ENCODE results near the gene GATD1.
A peak's percentile ranks its signal among the peaks of the same experiment; 100 is the strongest.

GATD1 gene

DNA sequence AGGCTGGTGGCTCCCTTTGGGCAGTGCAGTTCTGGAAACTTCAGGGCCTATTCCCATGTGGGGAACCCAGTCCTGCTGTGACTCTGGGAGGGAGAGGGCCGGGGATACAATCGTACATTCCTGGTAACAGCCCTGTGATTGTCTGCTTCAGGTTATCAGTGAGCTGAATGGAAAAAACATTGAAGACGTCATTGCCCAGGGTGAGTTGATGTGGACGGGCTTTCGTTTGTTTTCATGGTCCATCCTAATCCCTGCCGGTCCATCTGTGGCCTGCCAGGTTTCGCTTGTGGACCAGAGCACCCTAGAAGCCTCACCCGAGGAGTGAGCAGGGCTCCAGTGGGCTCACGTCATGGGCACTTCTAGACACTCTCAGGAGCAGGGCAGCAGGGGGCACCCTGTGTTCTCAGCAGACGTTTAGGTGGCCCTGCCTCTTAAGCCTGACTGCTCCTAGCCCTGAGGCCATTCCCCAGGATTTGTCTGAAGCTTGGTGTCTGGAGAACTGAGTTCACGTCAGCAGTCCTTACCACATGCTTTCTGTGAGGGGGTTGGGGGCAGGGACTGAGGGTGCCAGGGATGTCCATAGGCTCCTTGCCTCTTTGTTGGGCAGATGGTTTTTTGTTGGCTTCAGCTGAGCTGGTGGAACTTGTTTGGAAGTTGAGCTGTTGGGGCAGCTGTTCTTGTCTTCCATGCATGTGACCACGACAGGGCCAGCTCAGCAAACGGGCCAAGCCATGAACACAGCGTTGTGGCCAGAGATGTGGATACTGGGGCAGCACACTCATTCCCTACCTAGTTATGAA lies 34.4 kb upstream of the GATD1 start:
- no peak for DNase-seq

DNA sequence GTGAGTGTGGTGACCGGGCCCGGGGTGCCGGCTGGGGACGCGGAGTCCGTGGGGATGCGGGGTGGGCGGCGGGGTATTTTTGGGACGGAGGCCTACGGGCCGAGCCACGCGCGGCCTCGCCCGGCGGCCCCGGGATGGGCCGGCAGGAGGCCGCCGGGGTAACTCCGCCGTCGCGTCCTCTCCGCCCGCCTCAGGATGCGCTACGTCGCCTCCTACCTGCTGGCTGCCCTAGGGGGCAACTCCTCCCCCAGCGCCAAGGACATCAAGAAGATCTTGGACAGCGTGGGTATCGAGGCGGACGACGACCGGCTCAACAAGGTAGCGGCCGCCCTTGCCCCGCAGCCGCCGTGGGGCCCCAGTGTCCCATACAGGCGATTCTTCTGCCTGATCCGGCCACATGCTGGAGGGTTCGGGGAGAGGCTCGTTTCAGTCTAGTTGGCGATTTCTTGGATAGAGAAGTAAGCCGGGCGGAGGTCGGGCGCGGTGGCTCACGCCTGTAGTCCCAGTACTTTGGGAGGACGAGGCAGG lies 32.8 kb upstream of the GATD1 start:
- no peak for DNase-seq

DNA sequence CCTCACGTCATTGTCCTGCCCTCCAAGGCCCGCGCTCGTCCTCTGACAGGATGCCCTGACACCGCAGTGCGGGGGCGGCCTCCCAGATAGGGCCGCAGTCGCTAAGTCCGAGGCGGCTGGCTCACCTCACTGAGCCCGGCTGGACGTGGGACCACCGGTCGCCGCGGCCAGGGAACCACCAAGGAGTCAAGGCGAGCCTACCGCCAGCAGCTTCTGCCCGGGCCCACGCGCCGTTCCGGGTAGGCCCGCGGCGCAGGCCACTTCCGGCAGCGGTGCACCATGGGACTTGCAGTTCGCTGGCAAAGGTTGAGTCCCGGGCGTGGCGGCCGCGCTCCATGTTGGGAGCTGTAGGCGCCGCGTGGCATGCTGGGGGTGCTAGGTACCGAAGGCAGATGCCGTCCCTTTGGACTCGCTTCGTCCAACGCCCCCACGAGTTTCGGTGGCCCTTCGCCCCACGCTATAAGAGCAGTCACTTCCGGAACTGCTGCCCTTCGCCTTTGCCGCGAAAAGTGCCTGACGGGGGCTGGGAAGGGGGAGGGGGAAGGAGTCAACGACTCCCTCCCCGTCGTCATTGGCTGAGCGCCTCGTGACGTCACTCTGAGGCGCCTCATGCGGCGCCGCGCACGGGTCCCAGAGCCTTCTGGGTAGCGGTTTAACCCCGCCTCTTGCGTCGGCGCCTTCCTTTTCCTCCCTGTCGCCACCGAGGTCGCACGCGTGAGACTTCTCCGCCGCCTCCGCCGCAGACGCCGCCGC lies 32.2 kb upstream of the GATD1 start, which contains the start of gene RPLP2:
TSS of gene RPLP2 (plus strand) at position 681 of the 753 bp plus-strand sequence. CDS start 268 bp downstream, outside the sequence.
- peak; percentile 83 for DNase-seq

DNA sequence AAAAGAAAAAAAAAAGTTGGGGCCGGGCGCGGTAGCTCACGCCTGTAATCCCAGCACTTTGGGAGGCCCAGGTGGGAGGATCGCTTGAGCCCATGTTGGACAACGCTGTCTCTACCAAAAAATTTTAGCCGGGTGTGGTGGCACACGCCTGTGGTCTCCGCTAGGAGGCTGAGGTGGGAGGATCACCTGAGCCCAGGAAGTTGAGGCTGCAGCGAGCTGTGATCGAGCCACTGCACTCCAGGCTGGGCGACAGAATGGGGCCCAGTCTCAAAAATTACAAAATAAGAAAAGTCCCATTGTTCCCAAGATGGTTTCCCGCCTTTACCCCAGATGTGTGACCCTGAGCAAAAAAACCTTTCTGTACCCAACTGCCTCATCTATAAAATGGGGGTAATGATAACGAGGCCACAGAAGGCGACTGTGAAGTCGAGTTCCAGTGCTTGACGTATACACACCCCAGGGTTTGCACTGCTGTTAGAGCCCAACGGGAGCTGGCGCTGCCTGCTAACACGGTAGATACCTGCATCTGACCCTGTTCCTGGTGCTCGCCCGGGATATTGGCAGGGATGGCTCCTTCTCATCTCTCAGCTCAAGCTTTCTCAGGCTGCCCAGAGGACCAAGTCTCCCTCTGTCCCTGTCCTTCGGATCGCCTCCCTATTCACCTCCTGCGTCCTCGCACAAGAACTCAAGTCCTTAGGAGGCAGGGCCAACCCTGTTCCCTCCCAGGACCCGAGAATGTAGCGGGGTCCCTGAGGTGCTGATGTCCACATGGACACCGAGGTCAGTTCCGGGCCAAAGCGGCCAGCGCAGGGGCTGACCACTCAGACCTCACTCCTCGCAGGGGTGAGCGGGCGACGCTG lies 31.4 kb upstream of the GATD1 start:
- no peak for DNase-seq

DNA sequence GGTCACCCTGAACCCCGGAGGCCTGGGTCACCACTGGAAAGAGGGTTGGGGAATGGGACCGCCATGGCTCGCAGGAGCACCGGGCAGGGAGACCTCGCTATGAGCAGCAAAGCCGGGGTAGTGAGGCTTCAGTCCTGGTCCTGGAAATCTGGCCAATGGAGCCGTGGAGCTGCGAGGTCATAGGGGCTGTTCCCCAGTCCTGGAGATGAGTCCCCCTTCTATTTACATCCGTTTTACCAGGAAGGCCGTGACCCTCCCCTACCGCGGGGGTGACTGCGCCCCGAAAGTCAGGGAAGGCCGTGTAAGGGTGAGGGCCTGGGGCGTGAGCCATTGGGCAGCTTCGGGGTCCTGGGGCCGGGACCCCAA lies 27.3 kb upstream of the GATD1 start:
- DNase-seq, result no peak

DNA sequence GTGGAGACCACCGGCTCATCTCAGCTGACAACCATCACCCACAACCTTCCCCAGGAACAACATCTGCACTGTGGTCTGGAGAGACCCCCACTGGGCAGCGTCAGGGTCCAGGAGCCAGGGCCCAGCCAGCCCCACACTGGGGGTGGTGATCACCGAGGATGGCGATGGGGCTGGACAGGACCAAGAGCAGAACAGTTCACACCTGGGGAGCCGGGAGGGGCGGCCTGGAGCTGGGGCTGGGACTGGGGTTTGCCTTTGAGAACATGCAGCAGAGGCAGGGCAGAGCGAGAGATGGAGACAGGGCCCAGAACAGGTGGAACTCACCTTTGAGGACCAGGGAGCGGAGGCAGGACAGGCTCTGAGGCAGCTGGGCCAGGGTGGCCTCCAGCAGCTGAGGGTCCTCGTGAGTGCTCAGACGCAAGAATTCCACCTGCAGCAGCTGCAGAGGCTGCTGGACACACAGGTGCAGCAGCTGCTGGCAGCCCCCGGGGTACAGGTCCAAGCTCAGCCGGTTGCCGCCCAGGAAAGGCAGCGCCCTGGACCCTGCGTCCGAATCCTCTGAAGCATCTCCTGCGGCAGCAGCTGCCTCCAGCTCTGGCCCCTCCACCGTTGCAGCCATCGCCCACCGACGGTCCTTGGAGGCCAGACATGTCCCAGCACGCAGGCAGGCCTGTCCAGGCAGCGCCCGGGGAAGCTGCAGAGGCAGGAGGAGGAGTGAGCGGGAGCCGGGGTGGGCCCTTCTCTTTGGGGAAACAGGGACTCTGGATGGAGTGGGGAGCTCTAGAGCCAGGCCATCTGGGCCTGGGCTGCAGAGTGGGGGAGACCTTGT lies 26.7 kb upstream of the GATD1 start:
- DNase-seq, result no peak

DNA sequence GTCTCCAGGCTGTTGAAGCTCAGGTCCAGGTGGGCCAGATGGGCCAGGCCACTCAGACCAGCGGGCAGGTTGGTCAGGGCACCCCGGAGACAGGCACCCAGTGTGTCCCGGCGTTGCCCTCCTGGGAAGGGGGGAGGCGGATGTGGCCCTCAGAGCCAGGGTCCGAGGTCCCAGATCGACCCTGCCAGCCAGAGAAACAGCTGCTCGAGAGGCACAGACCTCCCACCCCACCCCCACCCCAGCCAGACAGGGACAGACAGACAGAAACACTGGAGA lies 26.1 kb upstream of the GATD1 start:
- no peak for DNase-seq

DNA sequence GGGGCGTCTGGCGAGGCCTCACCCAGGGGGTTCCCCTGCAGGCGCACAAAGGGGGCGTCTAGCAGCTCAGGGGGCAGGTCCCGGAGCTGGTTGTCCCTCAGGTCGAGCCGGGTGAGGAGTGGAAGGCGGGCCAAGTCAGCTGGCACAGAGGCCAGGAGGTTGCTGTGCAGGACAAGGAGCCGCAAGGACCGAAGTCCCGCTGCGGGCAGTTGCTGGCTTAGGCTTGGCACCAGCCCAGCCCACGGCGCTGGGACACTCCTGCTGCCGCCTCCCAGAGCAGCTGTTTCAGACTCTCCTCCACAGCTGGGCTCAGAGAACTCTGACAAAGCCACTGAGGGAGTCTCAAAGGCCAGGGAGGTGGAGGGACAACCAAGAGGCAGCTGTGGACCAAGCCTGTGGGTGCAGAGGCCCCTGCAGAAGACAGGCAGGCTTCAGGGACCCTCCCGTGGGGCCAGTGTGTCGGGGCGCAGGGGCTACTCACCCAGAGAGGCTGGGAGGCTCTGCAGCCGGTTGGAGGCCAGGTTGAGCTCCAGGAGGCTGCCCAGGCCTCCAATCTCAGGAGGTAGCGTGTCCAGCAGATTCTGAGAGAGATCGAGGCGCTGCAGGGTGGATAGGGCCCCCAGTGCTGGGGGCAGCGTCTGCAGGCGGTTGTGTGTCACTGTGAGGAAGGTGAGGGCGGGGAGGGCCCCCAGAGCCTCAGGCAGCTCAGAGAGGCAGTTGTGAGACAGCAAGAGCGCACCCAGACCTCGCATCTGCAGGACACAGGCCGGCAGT lies 25.6 kb upstream of the GATD1 start:
- DNase-seq, result no peak

DNA sequence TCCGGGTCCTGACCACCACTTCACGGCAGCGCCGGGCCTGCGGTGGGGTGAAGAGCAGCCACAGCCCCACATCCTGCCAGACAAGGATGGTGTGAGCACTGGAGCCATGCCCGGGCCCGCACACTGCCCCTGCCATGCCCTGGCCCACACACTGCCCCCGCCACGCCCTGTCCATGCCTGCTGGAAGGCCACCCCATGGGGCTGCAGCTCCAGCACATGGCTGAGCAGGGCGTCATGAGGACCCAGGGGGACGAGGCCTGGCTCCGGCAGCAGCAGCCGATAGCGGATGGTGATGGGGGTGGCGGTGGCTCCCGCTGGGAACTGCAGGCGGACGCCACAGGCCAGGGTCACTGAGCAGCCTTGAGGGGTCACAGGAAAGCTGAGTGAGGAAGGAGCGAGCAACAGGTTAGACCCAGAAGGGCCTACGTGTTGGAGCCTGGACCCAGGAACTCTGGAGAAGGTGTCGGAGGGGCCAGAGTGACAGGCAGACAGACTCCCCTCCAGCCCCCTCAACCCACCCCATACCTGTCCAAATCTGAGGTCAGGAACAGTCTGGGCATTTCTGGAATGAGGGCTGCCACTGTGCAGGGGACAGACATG lies 24.8 kb upstream of the GATD1 start:
- no peak for DNase-seq

DNA sequence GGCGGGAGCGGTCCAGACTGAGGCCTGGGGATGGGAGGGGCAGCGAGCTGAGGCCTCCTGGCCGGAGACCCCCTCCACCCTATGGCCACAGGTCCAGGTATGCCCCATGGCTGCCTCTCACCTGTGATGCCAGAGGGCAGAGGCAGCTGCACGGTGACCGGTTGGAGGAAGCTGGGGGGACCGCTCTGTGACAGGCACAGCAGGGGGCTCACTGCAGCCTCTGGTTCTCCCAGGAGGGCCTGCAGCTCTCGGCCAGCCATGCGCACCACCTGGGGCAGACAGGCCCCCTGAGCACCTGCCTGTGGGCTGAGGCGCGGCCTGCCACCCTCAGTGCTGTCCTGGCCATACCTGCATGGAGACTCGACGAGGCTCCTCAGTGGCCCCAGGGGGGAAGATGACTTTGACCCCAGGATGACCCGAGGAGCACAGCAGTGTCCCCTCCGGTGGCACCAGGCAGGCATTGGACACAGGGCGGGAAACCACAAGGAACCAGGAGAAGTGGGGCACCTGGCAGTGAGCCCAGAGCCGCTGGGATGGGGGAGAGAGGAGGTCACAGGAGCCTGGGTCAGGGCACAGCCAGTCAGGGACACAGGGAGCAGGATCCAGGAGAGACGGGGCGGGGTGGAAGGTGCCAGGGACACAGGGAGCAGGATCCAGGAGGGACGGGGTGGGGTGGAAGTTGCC lies 24.0 kb upstream of the GATD1 start:
- no peak for DNase-seq

DNA sequence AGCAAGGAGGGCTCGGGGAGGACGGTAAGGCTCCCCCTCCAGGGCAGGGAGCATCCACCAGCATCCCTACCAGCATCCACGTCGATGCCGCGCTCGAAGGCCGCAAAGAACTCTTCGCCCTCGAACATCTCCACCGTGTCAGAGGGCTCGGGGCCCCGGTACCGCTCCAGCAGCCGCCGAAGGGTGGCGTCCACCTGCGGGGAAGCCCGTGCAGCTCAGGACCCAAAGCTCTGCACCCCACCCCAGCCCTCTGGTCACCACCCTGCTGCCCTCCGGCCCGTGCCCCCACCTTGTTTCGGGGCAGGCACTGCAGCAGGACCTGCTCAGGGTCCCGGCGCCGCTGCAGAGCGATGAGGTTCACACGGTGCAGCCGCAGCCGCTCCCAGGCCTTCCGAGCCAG lies 23.2 kb upstream of the GATD1 start:
- no peak for DNase-seq

DNA sequence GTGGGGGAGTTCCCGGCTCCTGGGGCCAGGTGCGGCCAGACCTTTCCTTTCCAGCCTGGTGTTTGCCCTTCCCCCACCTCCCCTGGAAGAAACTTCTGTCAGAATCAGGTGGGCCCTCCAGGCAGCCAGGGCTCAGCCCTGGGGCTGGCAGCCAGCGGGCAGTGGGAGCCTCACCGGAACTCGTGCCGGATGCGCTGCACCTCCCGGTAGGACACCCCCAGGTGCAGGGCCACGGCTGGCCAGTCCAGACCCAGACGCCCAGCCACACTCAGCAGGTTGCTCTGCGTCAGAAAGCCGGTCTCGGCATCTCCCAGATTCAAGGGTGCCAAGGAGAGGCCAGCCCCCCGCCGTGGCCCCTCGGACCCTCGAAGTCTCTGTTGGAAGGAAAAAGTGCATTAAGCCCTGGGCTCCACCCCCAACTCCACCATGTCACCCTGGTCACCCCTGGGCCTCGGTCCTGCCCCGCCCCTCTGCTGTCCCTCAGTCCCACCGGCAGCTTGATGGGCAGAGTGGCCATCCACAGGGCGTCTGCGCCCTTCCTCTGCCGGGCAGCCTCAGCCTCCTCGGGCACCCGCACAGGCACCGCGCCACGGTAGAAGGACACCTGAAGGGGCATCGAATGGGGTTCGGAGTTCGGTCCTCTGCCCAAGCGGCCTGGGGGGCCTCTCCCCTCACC lies 22.5 kb upstream of the GATD1 start:
- no peak for DNase-seq

DNA sequence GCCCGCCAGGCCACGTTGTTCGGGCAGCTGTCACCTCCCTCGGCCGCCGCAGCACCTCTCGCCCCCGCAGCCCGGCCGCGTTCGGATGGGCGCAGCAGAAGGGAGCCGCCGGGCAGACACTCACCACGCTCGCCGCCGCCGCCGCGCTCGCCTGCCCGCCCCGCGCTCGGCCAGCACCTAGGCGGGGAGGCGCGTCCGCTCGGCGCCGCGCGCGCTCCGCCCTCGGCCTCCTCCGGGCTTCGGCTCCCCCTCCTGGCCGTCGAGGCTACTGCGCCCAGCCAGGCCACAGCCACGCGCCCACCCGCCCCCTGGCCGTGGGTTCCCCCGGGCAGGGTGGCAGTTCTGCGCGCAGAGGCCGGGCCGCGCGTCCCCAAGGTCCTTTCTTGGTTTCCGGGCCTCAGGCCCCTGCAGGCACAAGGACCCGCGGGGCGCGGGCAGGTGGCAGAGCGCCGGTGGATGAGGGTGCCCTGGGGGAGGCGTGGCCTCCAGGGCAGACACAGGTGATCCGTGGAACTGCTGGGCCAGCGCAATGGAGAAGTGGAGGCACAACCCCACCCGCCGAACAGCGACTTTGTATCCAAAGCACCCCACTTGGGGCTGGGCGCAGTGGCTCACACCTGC lies 20.9 kb upstream of the GATD1 start, which contains the start of gene SLC25A22:
TSS of gene SLC25A22 (minus strand) at position 189 of the 621 bp plus-strand sequence. CDS start 3,275 bp downstream, outside the sequence.
- DNase-seq, result no peak

DNA sequence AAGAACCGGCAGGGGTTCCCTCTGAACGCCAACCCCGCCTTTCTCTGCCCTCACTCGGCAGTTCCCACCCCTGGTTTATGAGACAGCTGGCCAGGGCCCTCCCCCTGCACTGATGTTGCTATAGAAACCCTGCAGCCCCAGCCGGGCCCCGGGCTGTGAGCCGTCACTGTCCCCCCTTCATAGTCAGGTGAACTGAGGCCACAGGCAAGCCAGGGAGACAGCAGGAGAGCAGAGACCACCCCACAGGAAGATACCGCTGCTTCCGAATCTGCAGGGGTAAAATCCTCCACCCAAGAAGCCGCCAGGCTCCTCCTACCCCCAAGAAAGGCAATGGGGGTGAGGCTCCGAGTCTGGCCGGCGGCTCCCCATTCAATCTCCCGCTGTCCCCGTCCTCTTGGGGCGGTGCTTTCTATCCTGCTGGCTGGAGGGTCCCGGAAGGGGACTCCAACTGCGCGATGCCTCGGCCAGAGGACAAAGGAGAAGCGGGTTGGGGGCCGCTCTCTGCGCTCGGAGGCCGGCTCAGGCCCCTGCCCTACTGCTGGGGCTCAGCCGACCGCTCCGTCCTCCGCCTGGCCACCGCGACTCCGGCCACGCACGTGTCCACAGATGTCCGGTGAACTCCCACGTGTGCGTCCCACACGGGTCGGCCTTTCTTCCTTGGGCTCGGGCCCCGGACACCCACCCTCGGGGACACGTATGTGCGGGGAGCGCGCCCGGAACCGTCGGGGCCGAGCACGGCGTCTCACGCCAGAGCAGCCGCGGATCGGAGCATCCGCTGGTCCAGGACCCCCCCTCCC lies 20.2 kb upstream of the GATD1 start:
- DNase-seq, result peak; percentile 56

DNA sequence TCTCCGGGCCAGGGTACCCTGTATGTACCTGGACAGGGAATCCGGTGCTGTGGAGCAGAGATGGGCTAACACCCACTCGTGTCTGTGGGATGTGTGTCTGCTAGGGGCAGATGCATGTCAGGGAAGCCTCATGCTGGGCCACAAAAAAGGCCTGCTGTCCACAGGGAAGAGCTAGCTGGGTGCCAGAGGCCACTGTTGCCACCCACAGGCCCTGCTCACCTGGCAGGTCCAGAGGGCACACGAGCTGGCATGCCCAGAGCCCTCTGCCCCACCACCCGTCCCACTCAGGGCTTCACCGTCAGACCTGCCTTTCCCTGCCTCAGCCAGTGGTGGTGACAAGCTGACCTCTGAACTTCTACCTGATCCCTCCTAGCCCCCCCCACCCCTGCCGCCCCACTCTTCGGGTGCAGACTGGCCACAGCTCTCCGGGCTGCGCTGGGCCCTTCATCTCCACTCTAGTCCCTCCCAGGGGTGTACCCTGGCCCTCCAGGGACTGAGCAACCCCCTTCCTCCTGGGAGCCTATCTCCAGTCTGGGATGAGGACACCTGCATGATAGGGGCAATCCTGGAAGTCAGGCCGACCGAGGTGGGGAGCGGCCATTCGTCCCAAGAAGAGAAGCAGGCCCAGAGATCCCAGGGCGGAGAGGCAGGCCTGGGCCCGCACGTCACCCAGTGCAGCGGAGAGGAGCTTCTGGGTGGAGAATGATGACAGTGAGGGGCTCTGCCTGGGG lies 19.4 kb upstream of the GATD1 start:
- DNase-seq, result no peak

DNA sequence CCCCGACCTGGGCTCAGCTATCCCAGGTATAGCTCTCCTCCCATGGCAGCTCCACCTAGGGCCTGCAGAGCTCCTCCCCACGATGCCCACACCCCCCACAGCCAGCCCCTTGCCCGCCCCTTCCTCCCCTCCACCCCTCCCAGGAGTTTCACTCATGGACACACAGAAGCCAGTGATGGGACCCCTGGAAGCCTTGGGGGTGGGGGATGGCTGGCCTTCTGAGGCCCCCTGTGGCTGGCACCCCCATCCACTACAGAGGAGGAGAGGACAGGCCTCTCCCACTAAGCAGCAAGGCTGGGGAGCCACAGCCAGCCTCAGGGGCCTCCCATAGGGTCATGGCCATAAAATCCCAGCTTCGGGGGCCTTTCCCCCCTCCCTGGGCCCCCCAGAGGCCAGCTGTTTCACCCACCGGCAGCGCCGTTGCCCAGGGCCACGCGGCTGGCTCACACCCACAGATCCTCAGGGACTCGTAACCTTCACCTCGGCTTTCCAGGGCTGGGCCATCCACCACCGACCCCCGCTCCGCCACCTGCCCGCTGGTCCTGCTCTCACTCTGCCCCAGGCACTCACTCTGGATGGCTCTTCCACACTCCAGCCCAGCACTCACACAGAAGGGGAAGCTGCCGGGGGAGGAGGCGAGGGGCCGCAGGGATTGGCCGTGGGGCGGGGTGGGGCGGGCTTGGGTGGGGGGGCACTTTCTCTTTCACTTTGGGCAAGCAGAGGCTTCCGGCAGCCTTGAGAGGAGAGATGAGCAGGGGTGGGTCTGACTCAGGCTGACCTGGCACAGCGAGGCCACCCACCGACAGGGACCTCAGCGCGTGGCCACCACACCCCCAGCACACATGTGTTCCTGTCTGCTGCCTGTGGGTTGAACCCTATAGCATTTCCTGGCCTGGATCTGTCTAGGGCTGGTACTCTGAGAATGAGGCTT lies 18.6 kb upstream of the GATD1 start:
- no peak for DNase-seq
